Naive thymus-derived CD4-positive, alpha-beta T cell (primary cell): ENCODE results near the gene PTPRN2. TPM values are rescaled to one million over a fixed set of nuclear protein-coding genes. Genes with fewer than 3 reads are reported as not detected.

ENCODE experiments used
- ATAC-seq: fragments of 150-1000 bp; cut with Tn5 transposase; 2 replicates; pipeline ENCODE4 v1.10.0; 2021; ENCODE audit warnings: mild to moderate bottlenecking, moderate library complexity
- CTCF ChIA-PET: fragments of 350-600 bp; sonication (Branson Sonifier 250); formaldehyde crosslinking; loops from one replicate; lab custom pipeline; 2021; ENCODE audit warnings: antibody characterized with exemption; lab: Charles Lee
- POLR2A ChIA-PET: fragments of 350-600 bp; sonication (Branson Sonifier 250); formaldehyde crosslinking; loops from one replicate; lab custom pipeline; 2021; ENCODE audit warnings: antibody characterized with exemption, inconsistent platforms; lab: Charles Lee
- DNase-seq, 9 donors: peaks; one replicate each; pipeline versions ENCODE4 v3.0.0 to v3.0.0-alpha.2; 2020 to 2022; ENCODE audit warnings: mixed read lengths in 1 of 9
- H3K27ac ChIP-seq: one replicate; pipeline ENCODE4 v1.7.0; 2013; ENCODE audit warnings: mild to moderate bottlenecking, low read depth, low read length, moderate library complexity
- H3K27me3 ChIP-seq, 2 donors: one replicate each; pipeline ENCODE4 v1.7.0; 2013; ENCODE audit warnings: low read length in 2 of 2, mild to moderate bottlenecking in 2 of 2, moderate library complexity in 2 of 2; ENCODE audit not compliant: control insufficient read depth in 2 of 2, insufficient read depth in 2 of 2
- H3K36me3 ChIP-seq, 3 experiments: 1 replicate in 2 of 3; 2 replicates in 1 of 3; pipeline ENCODE4 v1.7.0; 2013; ENCODE audit warnings: low read length in 3 of 3, mild to moderate bottlenecking in 3 of 3, moderate library complexity in 1 of 3; ENCODE audit not compliant: insufficient read depth in 3 of 3, control insufficient read depth in 2 of 3
- H3K4me1 ChIP-seq, 2 donors: one replicate each; pipeline ENCODE4 v1.7.0; 2013; ENCODE audit warnings: low read length in 2 of 2, mild to moderate bottlenecking in 2 of 2, moderate library complexity in 1 of 2; ENCODE audit not compliant: control insufficient read depth in 2 of 2, insufficient read depth in 2 of 2
- H3K4me3 ChIP-seq: 2 replicates; pipeline ENCODE4 v1.7.0; 2013; ENCODE audit warnings: mild to moderate bottlenecking, low read length
- H3K9me3 ChIP-seq, 3 experiments: 1 replicate in 2 of 3; 2 replicates in 1 of 3; pipeline ENCODE4 v1.7.0; 2013; ENCODE audit warnings: low read length in 3 of 3; ENCODE audit not compliant: control insufficient read depth in 2 of 3
- H3K27ac Mint-ChIP-seq, 9 donors: one replicate each; pipeline ENCODE4 v1.8.0; 2020 to 2022; ENCODE audit warnings: mixed read lengths in 9 of 9, mild to moderate bottlenecking in 8 of 9, moderate library complexity in 5 of 9, inconsistent platforms in 2 of 9
- H3K27me3 Mint-ChIP-seq, 5 donors: one replicate each; pipeline ENCODE4 v1.8.0; 2021 to 2022; ENCODE audit warnings: mixed read lengths in 5 of 5, mild to moderate bottlenecking in 1 of 5
- H3K36me3 Mint-ChIP-seq, 5 donors: one replicate each; pipeline ENCODE4 v1.8.0; 2020 to 2022; ENCODE audit warnings: mixed read lengths in 5 of 5, mild to moderate bottlenecking in 3 of 5, inconsistent platforms in 1 of 5
- H3K4me1 Mint-ChIP-seq, 7 donors: one replicate each; pipeline ENCODE4 v1.8.0; 2020 to 2022; ENCODE audit warnings: mixed read lengths in 7 of 7, mild to moderate bottlenecking in 3 of 7, inconsistent platforms in 1 of 7
- H3K4me3 Mint-ChIP-seq, 10 donors: one replicate each; pipeline ENCODE4 v1.8.0; 2020 to 2022; ENCODE audit warnings: mild to moderate bottlenecking in 10 of 10, mixed read lengths in 10 of 10, moderate library complexity in 6 of 10, inconsistent platforms in 2 of 10
- H3K9me3 Mint-ChIP-seq, 11 donors: one replicate each; pipeline ENCODE4 v1.8.0; 2020 to 2022; ENCODE audit warnings: mixed read lengths in 11 of 11, mild to moderate bottlenecking in 4 of 11, inconsistent platforms in 1 of 11, moderate library complexity in 1 of 11
- intact Hi-C, 2 donors: fragments of 100-400 bp; cut with micrococcal nuclease; formaldehyde crosslinking; loops; one replicate each; pipeline ENCODE4 v1.15.1; 2023
- polyA plus RNA-seq, 2 donors: library from polyadenylated mRNA; unstranded; fragments of 300-500 nt; fragmentation: Illumina TruSeq; gene quantifications; one replicate each; pipeline ENCODE4 v1.2.3, GENCODE V29; 2021
- total RNA-seq, 6 experiments: library from RNA in 5 of 6; stranded (reverse) in 5 of 6; gene quantifications; 1 replicate in 5 of 6; 2 replicates in 1 of 6; pipeline ENCODE4 v1.2.3 and lab custom pipeline; 2021 to 2026

Gene PTPRN2
- total and polyA plus RNA-seq, 7 experiments from 2014 or later: 0.58 to 2.3 (median 1.4) TPM

DNA sequence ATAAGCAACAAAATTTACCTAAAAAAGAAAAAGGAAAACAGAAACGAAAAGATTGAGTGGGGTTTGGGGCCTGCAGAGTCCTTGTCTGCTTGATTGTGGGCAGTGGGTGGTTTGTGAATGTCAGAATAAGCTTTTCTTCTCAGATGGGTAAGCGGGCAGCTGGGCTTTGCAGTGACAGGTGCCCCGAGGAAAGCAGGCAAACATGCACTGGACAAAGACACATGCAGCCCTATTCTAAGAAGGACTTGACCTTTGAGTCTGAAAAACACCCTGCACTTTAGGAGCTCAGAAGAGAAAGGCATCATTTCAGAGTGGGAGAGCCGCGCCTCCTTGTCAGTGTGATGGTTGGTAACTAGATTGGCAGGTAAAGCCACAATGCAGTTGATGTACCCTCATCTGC lies 562.7 kb downstream of the PTPRN2 start:
- Mint-ChIP-seq H3K27me3 (peaks cover 0 to 5% (median 0%) of the 10 kb centered on the region in 5 donors), H3K4me1 (no peaks in the 10 kb centered on the region), H3K27ac (no peak overlapping the region), H3K9me3 (no peaks in the 10 kb centered on the region), H3K4me3 (no peak overlapping the region), H3K36me3 (no peaks in the 10 kb centered on the region)
- H3K36me3 ChIP-seq: no peaks in the 10 kb centered on the region
- DNase-seq (no peak), ATAC-seq (no peak)
- ChIA-PET CTCF (no interaction called here), POLR2A (no interaction called here)
- no peaks in the 10 kb centered on the region for H3K9me3 ChIP-seq
- no peaks in the 10 kb centered on the region for H3K27me3 ChIP-seq
- no peaks in the 10 kb centered on the region for H3K4me1 ChIP-seq
- H3K4me3 ChIP-seq: no peak overlapping the region
- no peak overlapping the region for H3K27ac ChIP-seq
- intact Hi-C loops: no loop called here

DNA sequence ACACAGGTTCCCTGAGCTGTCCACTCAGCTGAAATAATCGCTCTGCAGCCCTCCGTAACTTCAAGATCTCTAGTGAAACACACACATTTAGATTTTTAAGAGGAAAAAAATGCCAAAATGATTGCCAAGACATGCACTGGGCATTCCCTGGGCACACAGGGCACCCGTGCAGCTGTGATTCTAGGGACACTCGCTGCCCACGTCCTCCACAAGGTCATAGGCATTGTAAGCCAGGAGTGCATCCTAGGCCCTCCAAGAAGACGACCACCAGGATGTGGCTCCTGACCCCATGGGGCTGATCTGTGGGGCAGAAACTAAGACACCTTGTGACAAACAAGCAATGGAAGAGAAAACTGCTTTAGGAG lies 563.3 kb downstream of the PTPRN2 start:
- Histone ChIP-seq H3K27ac (no peak overlapping the region), H3K36me3 (no peaks in the 10 kb centered on the region), H3K4me3 (no peak overlapping the region), H3K27me3 (no peaks in the 10 kb centered on the region), H3K9me3 (no peaks in the 10 kb centered on the region), H3K4me1 (no peaks in the 10 kb centered on the region)
- Mint-ChIP-seq H3K9me3 (no peaks in the 10 kb centered on the region), H3K27ac (no peak overlapping the region), H3K27me3 (peaks cover 0 to 5% (median 0%) of the 10 kb centered on the region in 5 donors), H3K4me1 (no peaks in the 10 kb centered on the region), H3K36me3 (no peaks in the 10 kb centered on the region), H3K4me3 (no peak overlapping the region)
- ChIA-PET CTCF (no interaction called here), POLR2A (no interaction called here)
- intact Hi-C loops: no loop called here
- DNase-seq: no peak
- no peak for ATAC-seq

GRCh38 chr7:158023681-158024350 lies 563.8 kb downstream of the PTPRN2 start:
- no peak overlapping the region for H3K4me3 Mint-ChIP-seq
- no peaks in the 10 kb centered on the region for H3K36me3 Mint-ChIP-seq
- H3K9me3 Mint-ChIP-seq: no peaks in the 10 kb centered on the region
- H3K4me1 Mint-ChIP-seq: no peaks in the 10 kb centered on the region
- ChIA-PET CTCF (no interaction called here), POLR2A (no interaction called here)
- Histone ChIP-seq H3K27me3 (no peaks in the 10 kb centered on the region), H3K9me3 (no peaks in the 10 kb centered on the region), H3K27ac (no peak overlapping the region), H3K4me1 (no peaks in the 10 kb centered on the region), H3K36me3 (no peaks in the 10 kb centered on the region), H3K4me3 (no peak overlapping the region)
- no peak for DNase-seq
- intact Hi-C loops: no loop called here
- H3K27ac Mint-ChIP-seq: no peak overlapping the region
- peaks cover 0 to 5% (median 0%) of the 10 kb centered on the region in 5 donors for H3K27me3 Mint-ChIP-seq
- no peak for ATAC-seq

GRCh38 chr7:158023157-158023556 lies 564.5 kb downstream of the PTPRN2 start:
- Mint-ChIP-seq H3K36me3 (no peaks in the 10 kb centered on the region), H3K4me3 (no peak overlapping the region), H3K27me3 (peaks cover 0 to 3% (median 0%) of the 10 kb centered on the region in 5 donors), H3K27ac (no peak overlapping the region), H3K9me3 (no peaks in the 10 kb centered on the region), H3K4me1 (no peaks in the 10 kb centered on the region)
- CTCF ChIA-PET: no interaction called here
- ATAC-seq: no peak
- Histone ChIP-seq H3K27ac (no peak overlapping the region), H3K4me3 (no peak overlapping the region), H3K4me1 (no peaks in the 10 kb centered on the region), H3K9me3 (no peaks in the 10 kb centered on the region), H3K36me3 (no peaks in the 10 kb centered on the region), H3K27me3 (no peaks in the 10 kb centered on the region)
- no peak for DNase-seq
- POLR2A ChIA-PET: no interaction called here
- intact Hi-C loops: no loop called here

DNA sequence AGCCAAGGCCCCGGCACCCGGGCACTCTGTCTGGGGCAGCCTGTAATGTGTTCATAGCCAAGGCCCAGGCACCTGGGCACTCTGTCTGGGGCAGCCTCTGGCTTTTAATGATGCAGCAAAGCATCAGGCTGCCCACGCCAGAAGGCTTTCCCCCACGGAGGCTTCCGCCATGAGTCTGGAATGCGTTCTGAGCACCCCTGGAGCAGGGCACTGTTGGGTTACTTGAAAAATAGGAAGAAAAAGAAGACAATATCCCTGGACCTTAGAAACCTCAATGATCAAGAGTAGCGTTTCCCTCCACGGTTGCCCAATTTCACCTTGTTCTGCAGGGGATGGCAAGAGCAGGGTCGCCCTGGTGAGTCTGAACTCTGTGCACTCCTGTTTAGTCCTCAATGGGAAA lies 565.0 kb downstream of the PTPRN2 start:
- DNase-seq (no peak), ATAC-seq (no peak)
- Histone ChIP-seq H3K27ac (no peak overlapping the region), H3K27me3 (no peaks in the 10 kb centered on the region), H3K4me1 (no peaks in the 10 kb centered on the region), H3K9me3 (no peaks in the 10 kb centered on the region), H3K4me3 (no peak overlapping the region), H3K36me3 (no peaks in the 10 kb centered on the region)
- CTCF ChIA-PET: no interaction called here
- no peaks in the 10 kb centered on the region for H3K4me1 Mint-ChIP-seq
- H3K36me3 Mint-ChIP-seq: no peaks in the 10 kb centered on the region
- H3K27ac Mint-ChIP-seq: no peak overlapping the region
- H3K4me3 Mint-ChIP-seq: no peak overlapping the region
- POLR2A ChIA-PET: no interaction called here
- no peaks in the 10 kb centered on the region for H3K9me3 Mint-ChIP-seq
- no peaks in the 10 kb centered on the region for H3K27me3 Mint-ChIP-seq
- intact Hi-C loops: no loop called here

- intact Hi-C loops: no loop called here
- no peak for ATAC-seq
- no peak for DNase-seq
- no peaks in the 10 kb centered on the region for H3K27me3 Mint-ChIP-seq
- H3K4me1 Mint-ChIP-seq: no peaks in the 10 kb centered on the region
- H3K9me3 Mint-ChIP-seq: no peaks in the 10 kb centered on the region
- ChIA-PET CTCF (no interaction called here), POLR2A (no interaction called here)
- Histone ChIP-seq H3K27me3 (no peaks in the 10 kb centered on the region), H3K9me3 (no peaks in the 10 kb centered on the region), H3K4me1 (no peaks in the 10 kb centered on the region), H3K4me3 (no peak overlapping the region), H3K36me3 (no peaks in the 10 kb centered on the region), H3K27ac (no peak overlapping the region)
- no peak overlapping the region for H3K4me3 Mint-ChIP-seq
- H3K36me3 Mint-ChIP-seq: no peaks in the 10 kb centered on the region
- no peak overlapping the region for H3K27ac Mint-ChIP-seq
Observed at GRCh38 chr7:158021836-158022235, 565.8 kb downstream of the PTPRN2 start.

- Mint-ChIP-seq H3K4me1 (no peaks in the 10 kb centered on the region), H3K27ac (no peak overlapping the region), H3K27me3 (no peaks in the 10 kb centered on the region), H3K36me3 (no peaks in the 10 kb centered on the region), H3K9me3 (no peaks in the 10 kb centered on the region), H3K4me3 (no peak overlapping the region)
- CTCF ChIA-PET: no interaction called here
- H3K27me3 ChIP-seq: no peaks in the 10 kb centered on the region
- H3K4me1 ChIP-seq: no peaks in the 10 kb centered on the region
- ATAC-seq (no peak), DNase-seq (no peak)
- H3K36me3 ChIP-seq: no peaks in the 10 kb centered on the region
- no peak overlapping the region for H3K4me3 ChIP-seq
- no peaks in the 10 kb centered on the region for H3K9me3 ChIP-seq
- POLR2A ChIA-PET: no interaction called here
- no peak overlapping the region for H3K27ac ChIP-seq
- intact Hi-C loops: no loop called here
Observed at GRCh38 chr7:158020706-158021095, 566.9 kb downstream of the PTPRN2 start.
